Activated T-helper 1 cell treated with anti-CD3 and anti-CD28 coated beads, Interleukin-12 subunit alpha, Interleukin-12 subunit beta, Interleukin-2, Interleukin-4 antibody, amounts not matched to agents 30 ng/mL and 10 ng/mL and 1 ng/mL, durations not matched to agents 14 hours and 24 hours and 36 hours (primary cell): ENCODE results near the gene MND1. TPM values are rescaled to one million over a fixed set of nuclear protein-coding genes. Genes with fewer than 3 reads are reported as not detected.

ENCODE experiments used
- DNase-seq: peaks from one replicate; pipeline ENCODE4 v3.0.0; 2021; ENCODE audit warnings: low spot score
- H3K27ac Mint-ChIP-seq: one replicate; pipeline ENCODE4 v1.8.0; 2021; ENCODE audit warnings: mild to moderate bottlenecking, mixed read lengths
- H3K27me3 Mint-ChIP-seq: one replicate; pipeline ENCODE4 v1.8.0; 2022; ENCODE audit warnings: mild to moderate bottlenecking, moderate library complexity, mixed read lengths; ENCODE audit not compliant: insufficient read depth
- H3K36me3 Mint-ChIP-seq: one replicate; pipeline ENCODE4 v1.8.0; 2021; ENCODE audit warnings: low read depth, mixed read lengths
- H3K4me1 Mint-ChIP-seq: one replicate; pipeline ENCODE4 v1.8.0; 2021; ENCODE audit warnings: low read depth, mixed read lengths
- H3K4me3 Mint-ChIP-seq: one replicate; pipeline ENCODE4 v1.8.0; 2021; ENCODE audit warnings: mild to moderate bottlenecking, moderate library complexity, mixed read lengths
- H3K9me3 Mint-ChIP-seq: one replicate; pipeline ENCODE4 v1.8.0; 2021; ENCODE audit warnings: mixed read lengths
- intact Hi-C: fragments of 100-400 bp; cut with micrococcal nuclease; formaldehyde crosslinking; loops from one replicate; pipeline ENCODE4 v1.15.1; 2024
- total RNA-seq: library from RNA; stranded (reverse); gene quantifications from 2 replicates; pipeline ENCODE4 v1.2.3, GENCODE V29; 2022

The MND1 gene
- total RNA-seq, 1 donor from 2014 or later = 13.5 TPM

DNA sequence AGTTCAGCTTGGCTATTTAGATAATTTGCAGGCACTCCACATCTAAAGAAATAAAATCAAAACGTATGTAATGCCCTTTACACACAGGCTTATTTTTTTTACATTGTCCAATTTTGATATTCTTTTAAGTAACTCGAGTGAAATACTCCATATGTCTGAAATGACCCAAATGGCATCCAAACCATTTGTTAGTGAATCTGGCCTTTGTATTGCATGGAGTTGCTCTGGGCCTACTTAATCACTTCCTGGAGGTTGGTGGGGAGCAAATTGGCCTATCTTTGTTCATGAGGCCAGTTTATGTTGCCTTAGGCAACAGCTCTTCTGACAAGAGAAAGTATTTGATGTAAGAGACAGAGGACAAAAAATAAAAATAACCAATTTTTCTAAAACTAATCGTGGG, 74.1 kb downstream of the MND1 start:
- no peaks in the 10 kb centered on the region for H3K36me3 Mint-ChIP-seq
- no peaks in the 10 kb centered on the region for H3K27me3 Mint-ChIP-seq
- peaks cover 31% of the 10 kb centered on the region for H3K4me1 Mint-ChIP-seq
- no peaks in the 10 kb centered on the region for H3K9me3 Mint-ChIP-seq
- DNase-seq = no peak
- H3K4me3 Mint-ChIP-seq = no peak overlapping the region
- intact Hi-C loops = no loop called here
- H3K27ac Mint-ChIP-seq = no peak overlapping the region

DNA sequence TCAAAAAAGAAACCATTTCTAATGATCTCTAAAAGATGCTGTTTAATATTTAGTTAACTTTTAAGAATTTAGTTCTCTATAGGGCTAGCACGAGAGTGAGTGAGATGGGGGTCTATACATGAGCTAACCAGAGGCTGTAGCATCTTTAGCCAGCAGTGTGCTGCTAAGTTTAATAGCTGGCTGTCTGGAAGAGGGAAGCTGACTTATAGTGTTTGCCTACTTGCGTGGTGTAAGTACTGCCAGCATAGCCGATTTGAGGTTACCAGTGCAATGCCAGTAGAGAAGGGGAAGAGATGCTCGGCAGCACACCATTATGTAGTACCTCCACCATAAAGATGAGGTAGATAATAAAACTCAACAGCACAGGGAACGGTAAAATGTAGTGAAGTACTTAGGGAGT, 74.5 kb downstream of the MND1 start:
- Mint-ChIP-seq H3K27ac (no peak overlapping the region), H3K4me1 (peaks cover 31% of the 10 kb centered on the region), H3K9me3 (no peaks in the 10 kb centered on the region), H3K4me3 (no peak overlapping the region), H3K27me3 (no peaks in the 10 kb centered on the region), H3K36me3 (no peaks in the 10 kb centered on the region)
- DNase-seq = no peak
- intact Hi-C loops = no loop called here

- peaks cover 31% of the 10 kb centered on the region for H3K4me1 Mint-ChIP-seq
- H3K27ac Mint-ChIP-seq = no peak overlapping the region
- DNase-seq = no peak
- H3K27me3 Mint-ChIP-seq = no peaks in the 10 kb centered on the region
- no peak overlapping the region for H3K4me3 Mint-ChIP-seq
- H3K36me3 Mint-ChIP-seq = no peaks in the 10 kb centered on the region
- no peaks in the 10 kb centered on the region for H3K9me3 Mint-ChIP-seq
- intact Hi-C loops = loop anchor here (5.0 kb wide), 1 partner anchor 262 kb away; no protein-coding TSS in a partner anchor
Measured at GRCh38 chr4:153419673-153420278, 75.3 kb downstream of the MND1 start.

- intact Hi-C loops = loop anchor here (5.0 kb wide), 1 partner anchor 263 kb away; no protein-coding TSS in a partner anchor
- no peak overlapping the region for H3K27ac Mint-ChIP-seq
- peaks cover 31% of the 10 kb centered on the region for H3K4me1 Mint-ChIP-seq
- no peaks in the 10 kb centered on the region for H3K36me3 Mint-ChIP-seq
- H3K4me3 Mint-ChIP-seq = no peak overlapping the region
- no peaks in the 10 kb centered on the region for H3K27me3 Mint-ChIP-seq
- DNase-seq = no peak
- H3K9me3 Mint-ChIP-seq = no peaks in the 10 kb centered on the region
Measured at GRCh38 chr4:153420361-153420760, 75.9 kb downstream of the MND1 start.

DNA sequence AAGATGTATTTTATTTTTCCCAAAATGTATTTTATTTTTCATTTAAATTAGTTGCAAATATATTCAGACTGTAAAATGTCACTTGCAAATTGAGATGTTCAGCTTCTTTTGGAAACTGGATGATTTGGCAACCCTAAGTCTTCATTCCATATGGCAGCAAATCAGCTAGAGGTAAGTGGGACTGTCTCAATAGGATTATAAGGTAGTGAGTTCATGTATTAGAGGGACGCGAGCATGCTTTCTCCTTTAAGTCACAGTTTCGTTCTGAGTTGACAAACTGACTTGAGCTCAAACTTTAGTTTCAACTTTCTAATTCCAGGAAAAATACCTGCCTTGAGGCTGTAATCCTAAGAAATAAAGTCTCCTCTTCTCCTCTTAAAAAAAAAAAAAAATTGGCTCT, 77.5 kb downstream of the MND1 start:
- DNase-seq = no peak
- no peak overlapping the region for H3K27ac Mint-ChIP-seq
- H3K4me1 Mint-ChIP-seq = peaks cover 41% of the 10 kb centered on the region
- H3K27me3 Mint-ChIP-seq = no peaks in the 10 kb centered on the region
- intact Hi-C loops = loop anchor here (1.0 to 5.0 kb wide), 3 partner anchors 65 to 265 kb away; no protein-coding TSS in a partner anchor
- H3K9me3 Mint-ChIP-seq = no peaks in the 10 kb centered on the region
- H3K4me3 Mint-ChIP-seq = no peak overlapping the region
- no peaks in the 10 kb centered on the region for H3K36me3 Mint-ChIP-seq

DNA sequence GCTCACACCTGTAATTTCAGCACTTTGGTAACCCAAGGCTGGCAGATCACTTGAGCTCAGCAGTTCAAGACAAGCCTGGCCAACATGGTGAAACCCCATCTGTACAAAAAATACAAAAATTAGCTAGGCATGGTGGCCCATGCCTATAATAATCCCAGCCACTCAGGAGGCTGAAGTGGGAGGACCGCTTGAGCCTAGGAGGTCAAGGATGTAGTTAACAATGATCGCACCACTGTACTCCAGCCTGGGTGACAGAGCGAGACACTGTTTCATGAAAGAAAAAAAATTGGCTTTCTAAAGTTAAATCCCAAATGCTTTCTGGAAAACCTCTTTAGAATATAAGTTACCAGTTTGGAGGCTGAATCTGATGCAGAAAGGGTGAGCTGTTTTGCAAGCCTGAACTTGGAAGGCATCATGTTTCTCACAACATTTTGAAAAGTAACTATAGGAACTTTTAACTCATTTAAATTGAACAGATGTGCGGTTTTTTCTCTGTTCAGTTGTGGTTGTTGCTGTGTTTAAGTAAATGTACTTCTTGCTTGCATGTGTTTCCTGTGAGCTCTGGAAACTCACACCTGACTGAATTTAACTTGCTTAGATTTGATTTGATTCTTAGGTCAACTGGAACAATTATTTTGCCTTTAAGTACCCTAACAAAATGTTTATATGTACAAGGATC, 81.9 kb downstream of the MND1 start:
- H3K27me3 Mint-ChIP-seq = no peaks in the 10 kb centered on the region
- H3K4me1 Mint-ChIP-seq = peaks cover 53% of the 10 kb centered on the region
- no peak overlapping the region for H3K4me3 Mint-ChIP-seq
- H3K36me3 Mint-ChIP-seq = no peaks in the 10 kb centered on the region
- intact Hi-C loops = no loop called here
- peak; percentile 5 for DNase-seq
- no peak overlapping the region for H3K27ac Mint-ChIP-seq
- H3K9me3 Mint-ChIP-seq = no peaks in the 10 kb centered on the region

- DNase-seq = no peak
- no peak overlapping the region for H3K27ac Mint-ChIP-seq
- intact Hi-C loops = no loop called here
Measured at GRCh38 chr4:153427363-153428071, 83.0 kb downstream of the MND1 start.

GRCh38 chr4:153428941-153429475, 84.5 kb downstream of the MND1 start:
- Mint-ChIP-seq H3K27me3 (no peaks in the 10 kb centered on the region), H3K27ac (no peak overlapping the region), H3K4me3 (no peak overlapping the region), H3K4me1 (peaks cover 57% of the 10 kb centered on the region), H3K9me3 (no peaks in the 10 kb centered on the region), H3K36me3 (peaks cover 2% of the 10 kb centered on the region)
- intact Hi-C loops = no loop called here
- DNase-seq = no peak

More at GRCh38 chr4:153427363-153428071, 83.0 kb downstream of the MND1 start:
- no peaks in the 10 kb centered on the region for H3K27me3 Mint-ChIP-seq
- no peaks in the 10 kb centered on the region for H3K36me3 Mint-ChIP-seq
- no peaks in the 10 kb centered on the region for H3K9me3 Mint-ChIP-seq
- peaks cover 48% of the 10 kb centered on the region for H3K4me1 Mint-ChIP-seq
- H3K4me3 Mint-ChIP-seq = no peak overlapping the region

DNA sequence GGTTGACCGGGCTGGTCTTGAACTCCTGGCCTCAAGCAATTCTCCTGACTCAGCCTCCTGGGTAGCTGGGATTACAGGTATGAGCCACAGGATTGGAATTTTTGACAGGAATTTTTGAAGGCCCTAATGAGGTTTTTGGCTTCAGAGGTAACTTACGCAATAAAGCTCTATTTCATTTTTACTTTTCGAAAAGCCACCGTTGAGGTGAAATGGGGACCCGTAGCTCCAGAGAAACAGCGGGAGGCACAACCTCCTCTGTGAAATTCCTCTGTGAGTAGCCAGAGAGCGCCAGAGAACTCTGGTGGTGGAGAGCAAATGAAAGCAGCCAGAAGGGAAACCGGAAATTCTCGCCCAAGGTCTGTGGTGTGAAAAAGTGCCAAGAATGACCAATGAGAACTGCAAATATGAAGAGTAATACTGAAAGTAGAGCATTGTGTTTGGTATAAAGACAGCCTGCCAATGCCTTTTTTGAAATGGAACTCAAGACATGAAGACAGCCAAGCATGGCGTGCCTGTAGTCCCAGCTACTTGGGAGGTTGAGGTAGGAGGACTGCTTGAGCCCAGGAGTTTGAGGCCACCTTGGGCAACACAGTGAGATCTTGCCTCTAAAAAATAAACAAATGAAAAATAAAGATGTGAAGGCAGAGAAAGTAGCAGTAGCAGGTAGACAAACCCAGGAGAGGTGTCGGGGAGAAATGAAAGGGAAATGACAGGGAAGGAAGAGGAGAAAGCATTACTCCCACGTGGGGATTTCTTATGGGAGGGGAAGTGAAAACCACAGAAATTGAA, 88.7 kb downstream of the MND1 start:
- no peaks in the 10 kb centered on the region for H3K9me3 Mint-ChIP-seq
- H3K27me3 Mint-ChIP-seq = peaks cover 4% of the 10 kb centered on the region
- peak overlapping the region; percentile 87 for H3K27ac Mint-ChIP-seq
- DNase-seq = peak; percentile 68
- peak overlapping the region; percentile 76 for H3K4me3 Mint-ChIP-seq
- H3K36me3 Mint-ChIP-seq = peaks cover 2% of the 10 kb centered on the region
- peaks cover 46% of the 10 kb centered on the region for H3K4me1 Mint-ChIP-seq
- intact Hi-C loops = loop anchor here (1.0 to 5.0 kb wide), 10 partner anchors 32 to 318 kb away; partner anchors contain the start of gene MND1

GRCh38 chr4:153433754-153434105, 89.2 kb downstream of the MND1 start:
- Mint-ChIP-seq H3K27ac (peak overlapping the region; percentile 87), H3K27me3 (peaks cover 4% of the 10 kb centered on the region), H3K9me3 (no peaks in the 10 kb centered on the region), H3K36me3 (peaks cover 2% of the 10 kb centered on the region), H3K4me1 (peaks cover 48% of the 10 kb centered on the region), H3K4me3 (peak overlapping the region; percentile 76)
- no peak for DNase-seq
- intact Hi-C loops = loop anchor here (1.0 to 5.0 kb wide), 10 partner anchors 32 to 317 kb away; partner anchors contain the start of gene MND1

DNA sequence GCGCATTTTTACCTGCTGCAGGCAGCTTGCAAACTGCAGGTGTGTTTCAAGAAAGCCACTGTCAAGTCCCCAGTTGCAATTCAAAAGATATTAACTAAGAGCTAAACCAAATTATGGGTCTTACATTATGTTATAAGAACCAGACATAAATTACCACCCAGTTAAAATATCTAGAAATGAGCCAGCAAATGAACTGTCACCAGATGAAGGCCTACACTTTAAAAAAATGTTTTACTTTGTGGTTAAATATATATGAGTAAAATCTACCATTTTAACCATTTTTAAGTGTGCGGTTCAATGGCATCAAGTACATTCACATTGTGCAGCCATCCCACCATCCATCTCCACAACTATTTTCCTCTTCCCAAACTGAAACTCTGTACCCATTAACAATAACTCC, 89.7 kb downstream of the MND1 start:
- peak overlapping the region; percentile 4 for H3K27ac Mint-ChIP-seq
- no peak for DNase-seq
- peak overlapping the region; percentile 76 for H3K4me3 Mint-ChIP-seq
- intact Hi-C loops = loop anchor here (5.0 kb wide), 1 partner anchor 282 kb away; no protein-coding TSS in a partner anchor
- peaks cover 2% of the 10 kb centered on the region for H3K36me3 Mint-ChIP-seq
- no peaks in the 10 kb centered on the region for H3K9me3 Mint-ChIP-seq
- peaks cover 4% of the 10 kb centered on the region for H3K27me3 Mint-ChIP-seq
- H3K4me1 Mint-ChIP-seq = peaks cover 48% of the 10 kb centered on the region
